Neuronal stem cell (in vitro differentiated cells): ENCODE results near the gene HOXD10.
A peak's percentile ranks its signal among the peaks of the same experiment; 100 is the strongest.

Experiments used
- DNase-seq: peaks from one replicate; pipeline ENCODE4 v3.0.0-alpha.2; 2013; ENCODE audit warnings: low spot score
- H2AFZ ChIP-seq: one replicate; pipeline ENCODE4 v1.6.1; 2013; ENCODE audit warnings: mild to moderate bottlenecking, low read length, inconsistent platforms
- H2AK5ac ChIP-seq: 2 replicates; pipeline ENCODE4 v1.6.1; 2013; ENCODE audit warnings: low read depth, mild to moderate bottlenecking, inconsistent platforms, low read length, moderate library complexity, mixed read lengths
- H2BK120ac ChIP-seq: 2 replicates; pipeline ENCODE4 v1.6.1; 2013; ENCODE audit warnings: low read depth, mild to moderate bottlenecking, inconsistent platforms, low read length, moderate library complexity, mixed read lengths
- H2BK12ac ChIP-seq: one replicate; pipeline ENCODE4 v1.6.1; 2013; ENCODE audit warnings: low read length, inconsistent platforms
- H2BK15ac ChIP-seq: 2 replicates; pipeline ENCODE4 v1.6.1; 2013; ENCODE audit warnings: mild to moderate bottlenecking, low read length, inconsistent platforms, mixed read lengths
- H2BK5ac ChIP-seq: one replicate; pipeline ENCODE4 v1.6.1; 2013; ENCODE audit warnings: inconsistent platforms, mild to moderate bottlenecking, low read length, moderate library complexity
- H3K14ac ChIP-seq: one replicate; pipeline ENCODE4 v1.6.1; 2013; ENCODE audit warnings: low read length, inconsistent platforms
- H3K18ac ChIP-seq: 2 replicates; pipeline ENCODE4 v1.6.1; 2013; ENCODE audit warnings: low read length, inconsistent platforms
- H3K23ac ChIP-seq: 2 replicates; pipeline ENCODE4 v1.6.1; 2013; ENCODE audit warnings: low read depth, mild to moderate bottlenecking, mixed read lengths, low read length, inconsistent platforms; ENCODE audit not compliant: poor library complexity
- H3K27ac ChIP-seq: replicated peaks from 3 replicates; pipeline ENCODE4 v1.5.1; 2013; ENCODE audit warnings: low read length, inconsistent platforms
- H3K27me3 ChIP-seq, 3 experiments: 2 replicates each; pipeline ENCODE4 v1.6.1; 2013; ENCODE audit warnings: low read length in 3 of 3, mild to moderate bottlenecking in 2 of 3, inconsistent platforms in 1 of 3, low read depth in 1 of 3, mixed read lengths in 1 of 3, moderate library complexity in 1 of 3; ENCODE audit not compliant: control insufficient read depth in 3 of 3, insufficient read depth in 3 of 3
- H3K36me3 ChIP-seq, 2 donors: replicated peaks in 1 of 2; 2 replicates each; pipeline ENCODE4 v1.6.1; 2013; ENCODE audit warnings: low read length in 2 of 2; ENCODE audit not compliant: control insufficient read depth in 2 of 2, insufficient read depth in 2 of 2
- H3K4ac ChIP-seq: 2 replicates; pipeline ENCODE4 v1.6.1; 2013; ENCODE audit warnings: inconsistent platforms, mild to moderate bottlenecking, low read length, moderate library complexity
- H3K4me1 ChIP-seq, 2 donors: 1 replicate in 1 of 2; 2 replicates in 1 of 2; pipeline ENCODE4 v1.6.1; 2013; ENCODE audit warnings: low read length in 2 of 2, low read depth in 1 of 2; ENCODE audit not compliant: control insufficient read depth in 2 of 2, insufficient read depth in 1 of 2
- H3K4me2 ChIP-seq: one replicate; pipeline ENCODE4 v1.6.1; 2013; ENCODE audit warnings: mild to moderate bottlenecking, low read length, inconsistent platforms; ENCODE audit not compliant: insufficient read depth, poor library complexity, severe bottlenecking
- H3K4me3 ChIP-seq, 2 donors: 2 replicates each; pipeline ENCODE4 v1.5.1; 2013; ENCODE audit warnings: low read length in 2 of 2, mild to moderate bottlenecking in 2 of 2, inconsistent platforms in 1 of 2, moderate library complexity in 1 of 2
- H3K79me1 ChIP-seq: one replicate; pipeline ENCODE4 v1.6.1; 2013; ENCODE audit warnings: low read depth, mild to moderate bottlenecking, inconsistent platforms, low read length, moderate library complexity
- H3K9ac ChIP-seq: one replicate; pipeline ENCODE4 v1.6.1; 2013; ENCODE audit warnings: mild to moderate bottlenecking, low read depth, low read length, inconsistent platforms; ENCODE audit not compliant: poor library complexity
- H3K9me3 ChIP-seq, 2 donors: replicated peaks in 1 of 2; 2 replicates each; pipeline versions ENCODE3 to v1.6.1; 2013; ENCODE audit warnings: low read length in 2 of 2, mild to moderate bottlenecking in 2 of 2, inconsistent platforms in 1 of 2, low read depth in 1 of 2, mixed read lengths in 1 of 2, moderate library complexity in 1 of 2; ENCODE audit not compliant: control insufficient read depth in 2 of 2, insufficient read depth in 1 of 2
- H4K8ac ChIP-seq: one replicate; pipeline ENCODE4 v1.6.1; 2013; ENCODE audit warnings: low read depth, mild to moderate bottlenecking, inconsistent platforms, low read length, moderate library complexity
- H4K91ac ChIP-seq: one replicate; pipeline ENCODE4 v1.6.1; 2013; ENCODE audit warnings: low read length, low read depth, mild to moderate bottlenecking, inconsistent platforms; ENCODE audit not compliant: poor library complexity
- WGBS, 2 donors: extraction: QIAGEN DNeasy Blood & Tissue Kit; methylation state at CpG; one replicate each; pipeline ENCODE4 v1.1.7; 2013; ENCODE audit warnings: missing lambda C conversion rate in 2 of 2, mixed read lengths in 1 of 2; ENCODE audit not compliant: insufficient read length in 2 of 2, insufficient replicate concordance in 1 of 2; ENCODE audit errors: extremely low coverage in 2 of 2; 5-methylcytosine and 5-hydroxymethylcytosine counted together

HOXD10 gene

DNA sequence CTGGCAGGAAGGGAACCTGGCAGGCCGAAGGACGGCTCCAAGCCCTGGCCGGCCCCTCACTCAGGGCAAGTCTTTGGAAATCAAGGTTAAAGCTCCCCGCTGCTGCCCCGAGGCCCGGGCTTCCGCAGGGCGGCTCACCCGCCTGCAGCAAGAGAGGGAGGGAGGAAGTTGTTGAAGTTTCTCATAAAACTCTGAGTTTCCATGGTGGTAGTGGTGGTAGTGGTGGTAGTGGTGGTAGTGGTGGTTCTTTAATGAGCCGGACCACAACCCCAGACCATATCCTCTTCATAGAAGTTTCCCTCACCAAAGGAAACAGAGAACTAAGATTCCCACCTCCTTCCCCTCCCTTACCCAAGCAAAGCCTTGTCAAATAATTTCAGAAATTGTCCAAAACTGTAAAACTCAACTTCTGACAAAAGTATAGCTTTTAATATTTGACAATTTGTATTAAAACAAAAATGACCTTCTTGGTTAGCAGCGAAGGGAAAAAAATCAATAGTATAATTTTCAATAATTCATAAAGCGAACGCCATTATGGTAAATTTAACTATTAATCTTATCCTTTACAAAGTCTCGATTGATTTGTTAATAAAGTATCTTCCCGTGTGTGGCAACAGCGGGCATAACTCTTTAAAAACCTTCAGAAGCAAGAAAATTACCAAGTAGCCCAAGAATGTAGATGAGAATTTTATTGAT, 1.5 kb upstream of the HOXD10 start:
- H2BK15ac ChIP-seq, result no peak overlapping the region
- WGBS, 2 donors, result no CpG with 5 or more reads among the region's 16 CpGs
- no peaks in the 10 kb centered on the region for H3K4me1 ChIP-seq
- H3K27ac ChIP-seq, result no peak overlapping the region
- H2AK5ac ChIP-seq, result no peak overlapping the region
- DNase-seq, result no peak
- H4K91ac ChIP-seq, result no peak overlapping the region
- no peak overlapping the region for H4K8ac ChIP-seq
- no peaks in the 10 kb centered on the region for H3K79me1 ChIP-seq
- H2AFZ ChIP-seq, result no peak overlapping the region
- H3K27me3 ChIP-seq, result peaks cover 44 to 99% (median 96%) of the 10 kb centered on the region in 3 experiments
- H3K4me3 ChIP-seq, result no peak overlapping the region
- no peak overlapping the region for H3K18ac ChIP-seq
- no peak overlapping the region for H3K14ac ChIP-seq
- H3K9me3 ChIP-seq, result peaks cover 5 to 7% of the 10 kb centered on the region in 2 donors
- H3K9ac ChIP-seq, result no peak overlapping the region
- no peak overlapping the region for H2BK5ac ChIP-seq
- no peak overlapping the region for H3K4me2 ChIP-seq
- no peak overlapping the region for H3K4ac ChIP-seq
- no peak overlapping the region for H2BK12ac ChIP-seq
- no peaks in the 10 kb centered on the region for H3K36me3 ChIP-seq
- no peak overlapping the region for H3K23ac ChIP-seq
- no peak overlapping the region for H2BK120ac ChIP-seq

DNA sequence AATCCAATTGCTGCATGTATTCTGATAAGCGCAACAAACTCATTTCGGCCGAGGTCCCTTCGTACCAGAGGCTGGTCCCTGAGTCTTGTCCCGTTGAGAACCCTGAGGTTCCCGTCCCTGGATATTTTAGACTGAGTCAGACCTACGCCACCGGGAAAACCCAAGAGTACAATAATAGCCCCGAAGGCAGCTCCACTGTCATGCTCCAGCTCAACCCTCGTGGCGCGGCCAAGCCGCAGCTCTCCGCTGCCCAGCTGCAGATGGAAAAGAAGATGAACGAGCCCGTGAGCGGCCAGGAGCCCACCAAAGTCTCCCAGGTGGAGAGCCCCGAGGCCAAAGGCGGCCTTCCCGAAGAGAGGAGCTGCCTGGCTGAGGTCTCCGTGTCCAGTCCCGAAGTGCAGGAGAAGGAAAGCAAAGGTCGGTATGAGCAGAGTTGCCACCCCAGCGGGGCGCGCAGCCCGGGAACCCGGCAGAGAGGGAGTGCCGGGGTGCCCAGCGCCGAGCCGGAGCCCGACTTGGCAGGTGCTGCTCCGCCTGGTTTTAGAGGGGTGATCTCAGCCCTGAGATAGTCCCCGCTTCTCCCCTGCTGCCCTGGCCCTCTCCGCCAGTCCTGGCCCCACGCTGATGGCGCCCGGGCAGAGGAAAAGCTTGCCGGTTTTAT, 714 bp downstream of the HOXD10 start:
- no peak overlapping the region for H3K23ac ChIP-seq
- H3K36me3 ChIP-seq, result no peaks in the 10 kb centered on the region
- H4K8ac ChIP-seq, result no peak overlapping the region
- no peak overlapping the region for H3K18ac ChIP-seq
- no peak overlapping the region for H3K4me3 ChIP-seq
- H3K9ac ChIP-seq, result no peak overlapping the region
- DNase-seq, result no peak
- peaks cover 59 to 99% (median 96%) of the 10 kb centered on the region in 3 experiments for H3K27me3 ChIP-seq
- H3K14ac ChIP-seq, result no peak overlapping the region
- no peak overlapping the region for H3K27ac ChIP-seq
- no peak overlapping the region for H2BK120ac ChIP-seq
- H2BK5ac ChIP-seq, result no peak overlapping the region
- H2AFZ ChIP-seq, result no peak overlapping the region
- H4K91ac ChIP-seq, result no peak overlapping the region
- no peak overlapping the region for H2BK12ac ChIP-seq
- no peak overlapping the region for H3K4ac ChIP-seq
- no peak overlapping the region for H2BK15ac ChIP-seq
- no CpG with 5 or more reads among the region's 40 CpGs for WGBS, 2 donors
- H3K79me1 ChIP-seq, result no peaks in the 10 kb centered on the region
- no peaks in the 10 kb centered on the region for H3K4me1 ChIP-seq
- H3K9me3 ChIP-seq, result peaks cover 5 to 7% of the 10 kb centered on the region in 2 donors
- no peak overlapping the region for H3K4me2 ChIP-seq
- no peak overlapping the region for H2AK5ac ChIP-seq

DNA sequence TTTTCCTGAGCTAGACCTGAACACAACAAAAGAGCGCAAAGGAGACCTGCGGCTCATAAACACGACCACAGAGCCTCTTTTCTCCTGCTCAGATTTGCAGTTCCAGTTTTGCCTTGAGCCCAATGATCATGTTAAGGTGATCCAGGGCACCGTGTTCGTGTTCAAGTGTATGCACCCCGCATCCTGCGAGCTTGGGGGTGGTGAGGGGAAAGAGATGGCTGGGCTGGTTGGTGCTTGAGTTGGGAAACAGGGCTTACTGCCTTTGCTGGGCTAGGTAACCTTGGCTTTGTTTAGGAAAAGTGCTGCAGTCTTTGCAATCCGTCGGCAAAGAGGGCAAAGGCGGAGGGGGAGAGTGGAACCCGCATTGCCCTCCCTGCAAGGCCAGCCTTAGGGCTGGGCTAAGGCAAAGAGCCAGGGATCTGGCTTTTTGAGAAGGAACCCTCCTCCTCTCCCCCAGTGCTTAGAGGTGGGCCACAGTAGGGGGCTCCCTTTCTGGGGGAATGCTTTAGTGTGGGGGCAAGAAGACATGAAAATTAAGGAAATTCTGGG, 1.3 kb downstream of the HOXD10 start:
- H2AK5ac ChIP-seq, result no peak overlapping the region
- no peak overlapping the region for H2BK12ac ChIP-seq
- no peaks in the 10 kb centered on the region for H3K4me1 ChIP-seq
- H3K4ac ChIP-seq, result no peak overlapping the region
- no peak for DNase-seq
- H4K8ac ChIP-seq, result no peak overlapping the region
- no peak overlapping the region for H3K27ac ChIP-seq
- no peak overlapping the region for H3K18ac ChIP-seq
- peaks cover 5 to 7% of the 10 kb centered on the region in 2 donors for H3K9me3 ChIP-seq
- H2BK120ac ChIP-seq, result no peak overlapping the region
- H3K4me3 ChIP-seq, result peak overlapping the region in 1 of 2 donors; percentile 11
- no peak overlapping the region for H3K4me2 ChIP-seq
- H3K23ac ChIP-seq, result no peak overlapping the region
- H3K79me1 ChIP-seq, result no peaks in the 10 kb centered on the region
- H4K91ac ChIP-seq, result no peak overlapping the region
- no peak overlapping the region for H3K9ac ChIP-seq
- no peaks in the 10 kb centered on the region for H3K36me3 ChIP-seq
- peaks cover 60 to 99% (median 96%) of the 10 kb centered on the region in 3 experiments for H3K27me3 ChIP-seq
- H3K14ac ChIP-seq, result no peak overlapping the region
- no peak overlapping the region for H2AFZ ChIP-seq
- no peak overlapping the region for H2BK5ac ChIP-seq
- no CpG with 5 or more reads among the region's 11 CpGs for WGBS, 2 donors
- no peak overlapping the region for H2BK15ac ChIP-seq
